Smooth muscle cell (in vitro differentiated cells): Measurements from ENCODE around the gene ZBTB16. TPM values are rescaled to one million over a fixed set of nuclear protein-coding genes. Genes with fewer than 3 reads are reported as not detected.

ENCODE experiments used
- DNase-seq: peaks from one replicate; lab custom pipeline; 2025; ENCODE audit not compliant: unreplicated experiment; lab: John Stamatoyannopoulos, UW
- H2AFZ ChIP-seq: fragments of 200-600 bp; sonication (generic); 2 replicates; pipeline ENCODE4 v1.6.0; 2016; ENCODE audit warnings: antibody characterized with exemption, low read depth, mild to moderate bottlenecking
- H3F3A ChIP-seq: fragments of 200-600 bp; sonication (generic); 2 replicates; pipeline ENCODE4 v1.6.0; 2017; ENCODE audit warnings: antibody characterized with exemption, low read depth
- H3K27ac ChIP-seq: fragments of 200-600 bp; sonication (generic); 2 replicates; pipeline ENCODE4 v1.5.1; 2016; ENCODE audit warnings: low read depth, mild to moderate bottlenecking
- H3K27me3 ChIP-seq: fragments of 200-600 bp; sonication (generic); 2 replicates; pipeline ENCODE4 v1.6.1; 2016; ENCODE audit warnings: low read depth, mild to moderate bottlenecking
- H3K36me3 ChIP-seq: fragments of 200-600 bp; sonication (generic); 2 replicates; pipeline ENCODE4 v1.5.1; 2016; ENCODE audit warnings: low read depth
- H3K4me1 ChIP-seq: fragments of 200-600 bp; sonication (generic); 2 replicates; pipeline ENCODE4 v1.5.1; 2016; ENCODE audit warnings: low read depth
- H3K4me2 ChIP-seq: fragments of 200-600 bp; sonication (generic); 2 replicates; pipeline ENCODE4 v1.6.0; 2016; ENCODE audit warnings: mild to moderate bottlenecking
- H3K4me3 ChIP-seq: fragments of 200-600 bp; sonication (generic); 2 replicates; pipeline ENCODE4 v1.5.1; 2016; ENCODE audit warnings: mild to moderate bottlenecking
- H3K79me2 ChIP-seq: fragments of 200-600 bp; sonication (generic); 2 replicates; pipeline ENCODE4 v1.6.0; 2016; ENCODE audit warnings: low read depth, mild to moderate bottlenecking
- H3K9ac ChIP-seq: fragments of 200-600 bp; sonication (generic); 2 replicates; pipeline ENCODE4 v1.6.0; 2016; ENCODE audit warnings: low read depth
- H3K9me3 ChIP-seq: fragments of 200-600 bp; sonication (generic); replicated peaks from 2 replicates; pipeline ENCODE4 v1.5.1; 2016; ENCODE audit warnings: low read depth
- H4K20me1 ChIP-seq: fragments of 200-600 bp; sonication (generic); 2 replicates; pipeline ENCODE4 v1.6.0; 2016; ENCODE audit warnings: low read depth
- whole genome bisulfite sequencing: methylation state at CpG from one replicate; pipeline ENCODE4 v1.1.7; 2016; ENCODE audit warnings: low lambda C conversion rate; 5-methylcytosine and 5-hydroxymethylcytosine counted together
- polyA plus RNA-seq: library from polyadenylated mRNA; unstranded; fragments of >200 nt; fragmentation: Nextera tagmentation; extraction: Ambion mirVana; gene quantifications from 2 replicates; pipeline ENCODE4 v1.2.1, GENCODE V29; 2016
- total RNA-seq: library from RNA; depleted of rRNA; stranded (reverse); fragments of >200 nt; gene quantifications from 2 replicates; pipeline ENCODE4 v1.2.3, GENCODE V29; 2014
- TF ChIP-seq, protein P1 (sequence below): fragments of 200-600 bp; sonication (generic); IDR thresholded peaks from 2 replicates; pipeline ENCODE4 v1.5.1; 2017; ENCODE audit warnings: borderline replicate concordance, mild to moderate bottlenecking, antibody characterized with exemption; ENCODE audit not compliant: insufficient read depth, poor library complexity, severe bottlenecking

ZBTB16 gene
- total and polyA plus RNA-seq, 2 experiments from 2014 or later = not detected

DNA sequence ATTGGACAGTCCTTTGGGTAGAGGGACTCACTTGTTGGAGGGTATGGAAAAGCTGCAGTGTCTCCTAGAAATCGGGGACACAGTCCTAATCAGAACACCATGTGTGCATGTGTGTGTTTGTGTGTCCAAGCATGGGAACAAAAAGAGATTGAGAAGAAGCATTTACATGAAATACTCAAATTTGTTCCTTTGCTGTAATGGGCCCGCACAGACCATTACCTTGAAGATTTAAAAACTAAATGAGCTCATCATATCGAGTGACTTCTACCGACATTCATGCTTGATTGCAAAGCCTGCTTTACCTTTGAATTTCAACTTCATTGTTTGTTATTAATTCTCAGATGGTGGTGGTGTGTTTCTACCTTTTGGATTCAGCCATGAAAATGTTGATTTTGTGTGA, 106.9 kb downstream of the ZBTB16 start:
- Histone ChIP-seq H3K27ac (no peak overlapping the region), H3K4me1 (peaks cover 24% of the 10 kb centered on the region), H3F3A (no peaks in the 10 kb centered on the region), H3K9me3 (no peaks in the 10 kb centered on the region), H3K4me2 (peak overlapping the region; percentile 35), H3K36me3 (no peaks in the 10 kb centered on the region), H3K4me3 (no peak overlapping the region), H3K9ac (no peak overlapping the region), H3K79me2 (no peaks in the 10 kb centered on the region), H2AFZ (no peak overlapping the region), H4K20me1 (no peaks in the 10 kb centered on the region), H3K27me3 (peaks cover 7% of the 10 kb centered on the region)
- no peak for DNase-seq
- TF ChIP-seq, protein P1, sequence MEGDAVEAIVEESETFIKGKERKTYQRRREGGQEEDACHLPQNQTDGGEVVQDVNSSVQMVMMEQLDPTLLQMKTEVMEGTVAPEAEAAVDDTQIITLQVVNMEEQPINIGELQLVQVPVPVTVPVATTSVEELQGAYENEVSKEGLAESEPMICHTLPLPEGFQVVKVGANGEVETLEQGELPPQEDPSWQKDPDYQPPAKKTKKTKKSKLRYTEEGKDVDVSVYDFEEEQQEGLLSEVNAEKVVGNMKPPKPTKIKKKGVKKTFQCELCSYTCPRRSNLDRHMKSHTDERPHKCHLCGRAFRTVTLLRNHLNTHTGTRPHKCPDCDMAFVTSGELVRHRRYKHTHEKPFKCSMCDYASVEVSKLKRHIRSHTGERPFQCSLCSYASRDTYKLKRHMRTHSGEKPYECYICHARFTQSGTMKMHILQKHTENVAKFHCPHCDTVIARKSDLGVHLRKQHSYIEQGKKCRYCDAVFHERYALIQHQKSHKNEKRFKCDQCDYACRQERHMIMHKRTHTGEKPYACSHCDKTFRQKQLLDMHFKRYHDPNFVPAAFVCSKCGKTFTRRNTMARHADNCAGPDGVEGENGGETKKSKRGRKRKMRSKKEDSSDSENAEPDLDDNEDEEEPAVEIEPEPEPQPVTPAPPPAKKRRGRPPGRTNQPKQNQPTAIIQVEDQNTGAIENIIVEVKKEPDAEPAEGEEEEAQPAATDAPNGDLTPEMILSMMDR = no peak
- whole genome bisulfite sequencing = 94% methylated on average over 4 of the region's 4 CpGs

DNA sequence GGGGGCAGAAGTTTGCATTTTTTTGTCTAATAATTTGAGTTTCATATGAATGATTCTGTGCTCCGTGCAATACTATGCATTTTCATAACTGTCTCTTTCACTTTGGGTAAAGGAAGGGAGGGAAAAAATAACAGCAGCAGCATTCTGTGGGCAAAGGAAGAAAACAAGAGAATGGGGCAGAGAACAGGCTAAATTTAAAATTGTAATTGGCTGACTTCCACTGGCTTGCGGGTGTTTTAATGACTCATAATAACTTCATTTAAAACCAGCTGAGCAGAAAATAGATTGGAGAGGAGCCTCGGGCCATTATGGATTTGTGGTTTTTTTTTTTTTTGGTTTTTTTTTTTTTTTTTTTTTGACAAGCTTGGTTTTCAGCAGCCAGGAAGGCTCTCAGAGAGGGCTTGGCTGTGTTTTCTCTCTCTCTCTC, 107.4 kb downstream of the ZBTB16 start:
- Histone ChIP-seq H3K27ac (no peak overlapping the region), H3K4me2 (peak overlapping the region; percentile 35), H3K27me3 (peaks cover 7% of the 10 kb centered on the region), H2AFZ (no peak overlapping the region), H3K36me3 (no peaks in the 10 kb centered on the region), H3K79me2 (no peaks in the 10 kb centered on the region), H3K4me1 (peaks cover 24% of the 10 kb centered on the region), H3K9ac (no peak overlapping the region), H3K4me3 (no peak overlapping the region), H4K20me1 (no peaks in the 10 kb centered on the region), H3K9me3 (no peaks in the 10 kb centered on the region), H3F3A (no peaks in the 10 kb centered on the region)
- TF ChIP-seq, protein P1 = no peak
- WGBS = 14% methylated on average over 3 of the region's 3 CpGs
- DNase-seq = no peak

DNA sequence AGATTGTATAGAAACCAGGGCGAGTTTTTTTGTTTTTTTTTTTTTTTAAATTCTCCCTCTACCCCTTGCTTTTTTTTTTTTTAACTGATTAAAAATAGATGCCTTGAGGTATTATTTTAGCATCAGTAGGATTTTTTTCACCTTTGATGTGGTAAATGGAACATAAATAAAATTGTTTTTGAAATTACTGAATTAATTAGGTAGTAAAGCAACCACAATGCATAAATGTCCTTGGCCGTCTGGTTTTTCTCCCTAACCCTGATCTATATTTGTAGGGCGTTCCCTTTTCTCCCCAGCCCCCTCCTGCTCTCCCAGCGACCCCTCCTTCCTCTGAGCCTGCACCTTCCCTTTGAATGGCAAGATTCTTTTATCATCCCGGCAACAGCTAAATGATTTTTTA, 107.8 kb downstream of the ZBTB16 start:
- no peak for DNase-seq
- no peak overlapping the region for H3K9ac ChIP-seq
- no peaks in the 10 kb centered on the region for H4K20me1 ChIP-seq
- no peaks in the 10 kb centered on the region for H3F3A ChIP-seq
- H2AFZ ChIP-seq = no peak overlapping the region
- H3K9me3 ChIP-seq = no peaks in the 10 kb centered on the region
- peaks cover 7% of the 10 kb centered on the region for H3K27me3 ChIP-seq
- peaks cover 24% of the 10 kb centered on the region for H3K4me1 ChIP-seq
- peak overlapping the region; percentile 31 for H3K4me2 ChIP-seq
- WGBS = 79% methylated on average over 5 of the region's 5 CpGs
- H3K79me2 ChIP-seq = no peaks in the 10 kb centered on the region
- TF ChIP-seq, protein P1 = no peak
- no peak overlapping the region for H3K4me3 ChIP-seq
- no peaks in the 10 kb centered on the region for H3K36me3 ChIP-seq
- H3K27ac ChIP-seq = no peak overlapping the region

DNA sequence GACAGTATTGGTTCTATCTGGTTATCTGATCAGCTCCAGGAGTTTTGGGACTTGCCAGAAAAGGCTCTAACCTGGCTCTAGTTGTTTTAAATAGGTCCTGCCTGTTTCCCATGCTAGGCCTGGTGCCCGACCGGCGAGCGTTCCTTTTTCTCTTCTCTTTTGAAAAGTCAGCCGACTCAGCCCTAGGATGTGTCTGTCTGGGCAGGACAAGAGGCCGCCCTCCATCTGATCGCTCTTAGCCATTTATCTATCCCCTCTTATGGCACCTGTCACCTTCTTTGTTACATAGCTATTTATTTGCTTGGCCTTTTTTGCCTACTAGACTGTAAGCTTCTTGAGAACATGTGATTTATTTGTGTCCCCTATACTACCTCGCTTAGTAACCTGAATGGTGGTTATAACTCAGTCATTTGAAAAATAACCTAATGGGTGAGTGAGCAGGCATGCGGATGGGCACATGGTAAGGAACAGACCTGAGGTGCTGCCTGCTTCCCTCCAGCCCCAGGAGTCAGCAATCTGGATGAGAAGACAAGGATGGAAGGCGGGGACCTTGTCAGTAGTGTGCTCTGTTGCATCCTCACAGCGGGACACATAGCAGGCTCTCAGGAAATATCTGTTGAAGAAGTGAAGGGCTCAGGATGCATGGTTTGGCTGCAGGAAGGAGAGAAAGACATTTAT, 108.4 kb downstream of the ZBTB16 start:
- Histone ChIP-seq H3K27me3 (peaks cover 7% of the 10 kb centered on the region), H3K4me3 (no peak overlapping the region), H3K4me1 (peaks cover 24% of the 10 kb centered on the region), H4K20me1 (no peaks in the 10 kb centered on the region), H3K36me3 (no peaks in the 10 kb centered on the region), H3K9me3 (no peaks in the 10 kb centered on the region), H2AFZ (no peak overlapping the region), H3K4me2 (peak overlapping the region; percentile 31), H3K27ac (no peak overlapping the region), H3F3A (no peaks in the 10 kb centered on the region), H3K9ac (no peak overlapping the region), H3K79me2 (no peaks in the 10 kb centered on the region)
- TF ChIP-seq, protein P1 = no peak
- DNase-seq = no peak
- WGBS = 88% methylated on average over 11 of the region's 11 CpGs
